CD14-positive monocyte (primary cell): Measurements from ENCODE around the gene INO80C. TPM values are rescaled to one million over a fixed set of nuclear protein-coding genes. Genes with fewer than 3 reads are reported as not detected.

Experiments
- DNase-seq, 3 donors: peaks; one replicate each; pipeline ENCODE4 v3.0.0-alpha.2; 2011 to 2022
- H2AFZ ChIP-seq: 2 replicates; pipeline ENCODE4 v1.6.0; 2012; ENCODE audit warnings: mild to moderate bottlenecking, low read depth, low read length, inconsistent platforms; ENCODE audit not compliant: insufficient read depth, poor library complexity, severe bottlenecking
- H3K27ac ChIP-seq, 2 donors: 1 replicate in 1 of 2; 2 replicates in 1 of 2; pipeline ENCODE4 v1.5.1; 2012 to 2013; ENCODE audit warnings: low read length in 2 of 2, control low read depth in 1 of 2, inconsistent platforms in 1 of 2, low read depth in 1 of 2, mild to moderate bottlenecking in 1 of 2
- H3K27me3 ChIP-seq, 2 donors: one replicate each; pipeline versions ENCODE4 v1.6.0 to v1.6.1; 2011 to 2013; ENCODE audit warnings: low read length in 2 of 2; ENCODE audit not compliant: control insufficient read depth in 2 of 2, insufficient read depth in 2 of 2
- H3K36me3 ChIP-seq, 2 donors: replicated peaks in 1 of 2; 1 replicate in 1 of 2; 2 replicates in 1 of 2; pipeline versions ENCODE4 v1.5.1 to v1.6.1; 2012 to 2013; ENCODE audit warnings: low read length in 2 of 2, control low read depth in 1 of 2, inconsistent platforms in 1 of 2, mild to moderate bottlenecking in 1 of 2; ENCODE audit not compliant: insufficient read depth in 2 of 2, control insufficient read depth in 1 of 2
- H3K4me1 ChIP-seq, 2 donors: 1 replicate in 1 of 2; 2 replicates in 1 of 2; pipeline versions ENCODE4 v1.5.1 to v1.6.1; 2012 to 2013; ENCODE audit warnings: low read length in 2 of 2, control low read depth in 1 of 2, inconsistent platforms in 1 of 2, mild to moderate bottlenecking in 1 of 2, moderate library complexity in 1 of 2; ENCODE audit not compliant: insufficient read depth in 2 of 2, control insufficient read depth in 1 of 2
- H3K4me2 ChIP-seq: replicated peaks from 2 replicates; pipeline ENCODE3; 2012; ENCODE audit warnings: low read length, moderate library complexity, mild to moderate bottlenecking; ENCODE audit not compliant: poor library complexity, severe bottlenecking; ENCODE audit errors: extremely low read depth
- H3K4me3 ChIP-seq, 3 experiments: fragments of 200-600 bp in 1 of 3; sonication (generic) in 1 of 3; replicated peaks in 1 of 3; 1 replicate in 2 of 3; 2 replicates in 1 of 3; pipeline ENCODE4 v1.5.1; 2011 to 2013; ENCODE audit warnings: low read length in 3 of 3, mild to moderate bottlenecking in 3 of 3, control low read depth in 2 of 3, low read depth in 2 of 3, inconsistent platforms in 1 of 3, moderate library complexity in 1 of 3
- H3K79me2 ChIP-seq: 2 replicates; pipeline ENCODE4 v1.6.0; 2012; ENCODE audit warnings: mild to moderate bottlenecking, control low read depth, inconsistent platforms, low read length, moderate library complexity; ENCODE audit not compliant: insufficient read depth
- H3K9ac ChIP-seq: 2 replicates; pipeline ENCODE4 v1.6.0; 2017; ENCODE audit warnings: low read length, mild to moderate bottlenecking; ENCODE audit not compliant: insufficient read depth, poor library complexity, severe bottlenecking
- H3K9me3 ChIP-seq, 2 donors: replicated peaks in 1 of 2; 1 replicate in 1 of 2; 2 replicates in 1 of 2; pipeline versions ENCODE4 v1.5.1 to v1.6.1; 2012 to 2013; ENCODE audit warnings: low read length in 2 of 2, control low read depth in 1 of 2; ENCODE audit not compliant: control insufficient read depth in 1 of 2, insufficient read depth in 1 of 2
- H4K20me1 ChIP-seq: 2 replicates; pipeline ENCODE4 v1.6.0; 2012; ENCODE audit warnings: mild to moderate bottlenecking, low read length, control low read depth, moderate library complexity; ENCODE audit not compliant: insufficient read depth
- H3K27ac Mint-ChIP-seq, 7 donors: one replicate each; pipeline ENCODE4 v1.8.0; 2020; ENCODE audit warnings: mild to moderate bottlenecking in 7 of 7, mixed read lengths in 7 of 7, moderate library complexity in 6 of 7, inconsistent platforms in 2 of 7
- H3K27me3 Mint-ChIP-seq, 3 donors: one replicate each; pipeline ENCODE4 v1.8.0; 2021 to 2022; ENCODE audit warnings: low read depth in 3 of 3, mild to moderate bottlenecking in 3 of 3, mixed read lengths in 3 of 3, moderate library complexity in 3 of 3, inconsistent platforms in 1 of 3
- H3K36me3 Mint-ChIP-seq, 2 donors: one replicate each; pipeline ENCODE4 v1.8.0; 2020; ENCODE audit warnings: mixed read lengths in 2 of 2, inconsistent platforms in 1 of 2, mild to moderate bottlenecking in 1 of 2
- H3K4me1 Mint-ChIP-seq: one replicate; pipeline ENCODE4 v1.8.0; 2020; ENCODE audit warnings: mild to moderate bottlenecking, mixed read lengths
- H3K4me3 Mint-ChIP-seq, 2 donors: one replicate each; pipeline ENCODE4 v1.8.0; 2020; ENCODE audit warnings: mild to moderate bottlenecking in 2 of 2, mixed read lengths in 2 of 2, moderate library complexity in 1 of 2
- H3K9me3 Mint-ChIP-seq, 7 donors: one replicate each; pipeline ENCODE4 v1.8.0; 2020 to 2022; ENCODE audit warnings: mixed read lengths in 7 of 7, mild to moderate bottlenecking in 6 of 7, moderate library complexity in 6 of 7, inconsistent platforms in 2 of 7
- WGBS: methylation state at CpG from one replicate; pipeline ENCODE4 v1.1.5; 2013; ENCODE audit warnings: missing lambda C conversion rate; ENCODE audit not compliant: insufficient coverage; 5-methylcytosine and 5-hydroxymethylcytosine counted together
- intact Hi-C, 2 donors: fragments of 100-400 bp; cut with micrococcal nuclease; formaldehyde crosslinking; loops; one replicate each; pipeline versions ENCODE4 v1.15.0 to v1.15.1; 2023
- polyA plus RNA-seq, 3 donors: library from polyadenylated mRNA; depleted of rRNA in 1 of 3; unstranded in 2 of 3; stranded (reverse) in 1 of 3; fragments of 300-500 nt in 2 of 3; fragments of >200 nt in 1 of 3; fragmentation: Illumina TruSeq in 2 of 3; gene quantifications; 1 replicate in 2 of 3; 2 replicates in 1 of 3; pipeline ENCODE4 v1.2.3, GENCODE V29; 2012 to 2021
- TF ChIP-seq, protein P1 (sequence below): fragments of 200-600 bp; IDR thresholded peaks from one replicate; pipeline ENCODE4 v1.8.0; 2022; ENCODE audit warnings: antibody characterized with exemption, mild to moderate bottlenecking

The INO80C gene
- polyA plus RNA-seq, 3 donors = 17.7 to 27.9 (median 22.3) TPM

DNA sequence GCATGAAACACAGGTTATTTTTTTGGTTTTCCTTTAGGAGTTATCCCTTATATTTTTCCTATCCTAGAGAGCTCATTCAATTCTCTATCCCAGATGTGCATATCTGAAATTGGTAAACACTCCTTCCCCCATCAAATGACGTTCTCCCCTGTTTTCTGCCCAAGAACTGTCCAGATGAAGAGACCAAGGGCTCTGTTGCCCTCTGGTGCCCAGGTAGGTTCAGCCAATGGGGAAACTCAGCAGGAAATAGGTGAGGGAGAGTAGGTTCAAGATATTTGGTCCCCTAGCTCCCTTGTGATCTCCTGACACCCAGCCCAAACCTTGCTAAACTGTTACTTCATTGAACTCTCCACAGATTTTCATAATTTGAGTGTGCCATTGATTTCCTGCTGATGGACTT is 14.1 kb upstream of the INO80C start:
- no peaks in the 10 kb centered on the region for H4K20me1 ChIP-seq
- H3K4me2 ChIP-seq = no peak overlapping the region
- Mint-ChIP-seq H3K9me3 (no peaks in the 10 kb centered on the region), H3K27ac (no peak overlapping the region), H3K27me3 (peaks cover 0 to 8% (median 0%) of the 10 kb centered on the region in 3 donors), H3K36me3 (no peaks in the 10 kb centered on the region), H3K4me3 (no peak overlapping the region), H3K4me1 (peaks cover 5% of the 10 kb centered on the region)
- no peak overlapping the region for H2AFZ ChIP-seq
- intact Hi-C loops = no loop called here
- no peak for DNase-seq
- H3K27ac ChIP-seq = no peak overlapping the region
- no peaks in the 10 kb centered on the region for H3K79me2 ChIP-seq
- no peak overlapping the region for H3K9ac ChIP-seq
- TF ChIP-seq, protein P1, sequence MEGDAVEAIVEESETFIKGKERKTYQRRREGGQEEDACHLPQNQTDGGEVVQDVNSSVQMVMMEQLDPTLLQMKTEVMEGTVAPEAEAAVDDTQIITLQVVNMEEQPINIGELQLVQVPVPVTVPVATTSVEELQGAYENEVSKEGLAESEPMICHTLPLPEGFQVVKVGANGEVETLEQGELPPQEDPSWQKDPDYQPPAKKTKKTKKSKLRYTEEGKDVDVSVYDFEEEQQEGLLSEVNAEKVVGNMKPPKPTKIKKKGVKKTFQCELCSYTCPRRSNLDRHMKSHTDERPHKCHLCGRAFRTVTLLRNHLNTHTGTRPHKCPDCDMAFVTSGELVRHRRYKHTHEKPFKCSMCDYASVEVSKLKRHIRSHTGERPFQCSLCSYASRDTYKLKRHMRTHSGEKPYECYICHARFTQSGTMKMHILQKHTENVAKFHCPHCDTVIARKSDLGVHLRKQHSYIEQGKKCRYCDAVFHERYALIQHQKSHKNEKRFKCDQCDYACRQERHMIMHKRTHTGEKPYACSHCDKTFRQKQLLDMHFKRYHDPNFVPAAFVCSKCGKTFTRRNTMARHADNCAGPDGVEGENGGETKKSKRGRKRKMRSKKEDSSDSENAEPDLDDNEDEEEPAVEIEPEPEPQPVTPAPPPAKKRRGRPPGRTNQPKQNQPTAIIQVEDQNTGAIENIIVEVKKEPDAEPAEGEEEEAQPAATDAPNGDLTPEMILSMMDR = no peak
- no peaks in the 10 kb centered on the region for H3K27me3 ChIP-seq
- WGBS = no CpG with 5 or more reads among the region's 1 CpG
- H3K36me3 ChIP-seq = no peaks in the 10 kb centered on the region
- H3K4me3 ChIP-seq = no peak overlapping the region
- H3K4me1 ChIP-seq = peaks cover 8 to 10% of the 10 kb centered on the region in 2 donors
- H3K9me3 ChIP-seq = no peaks in the 10 kb centered on the region

DNA sequence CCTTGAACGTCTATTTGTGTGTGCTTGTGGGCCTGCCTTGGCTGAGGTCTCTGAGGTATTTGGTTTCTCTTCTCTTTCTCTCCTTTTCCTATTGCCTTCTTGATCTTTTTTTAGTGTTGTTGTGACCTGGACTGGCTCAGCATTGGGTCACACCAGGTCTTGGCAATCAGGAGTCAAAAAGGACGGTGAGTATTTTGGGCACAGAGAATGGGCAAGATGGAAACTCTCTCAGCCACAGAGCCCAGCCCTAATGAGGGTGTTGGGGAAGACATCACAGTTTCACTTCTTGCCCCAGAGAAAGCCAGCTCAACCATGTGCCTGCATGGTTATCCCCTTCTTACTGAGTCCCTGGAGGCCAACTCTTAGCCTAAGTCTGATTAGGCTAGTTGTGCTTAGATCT is 13.7 kb upstream of the INO80C start:
- Mint-ChIP-seq H3K9me3 (no peaks in the 10 kb centered on the region), H3K4me1 (peaks cover 3% of the 10 kb centered on the region), H3K36me3 (no peaks in the 10 kb centered on the region), H3K4me3 (no peak overlapping the region), H3K27me3 (peaks cover 0 to 8% (median 0%) of the 10 kb centered on the region in 3 donors), H3K27ac (no peak overlapping the region)
- no peaks in the 10 kb centered on the region for H3K27me3 ChIP-seq
- intact Hi-C loops = no loop called here
- H3K4me2 ChIP-seq = no peak overlapping the region
- H3K4me1 ChIP-seq = peaks cover 8 to 10% of the 10 kb centered on the region in 2 donors
- no peaks in the 10 kb centered on the region for H3K36me3 ChIP-seq
- no peaks in the 10 kb centered on the region for H3K79me2 ChIP-seq
- no CpG with 5 or more reads among the region's 2 CpGs for WGBS
- DNase-seq = no peak
- no peak overlapping the region for H3K27ac ChIP-seq
- H2AFZ ChIP-seq = no peak overlapping the region
- H3K4me3 ChIP-seq = no peak overlapping the region
- TF ChIP-seq, protein P1 = no peak
- no peaks in the 10 kb centered on the region for H3K9me3 ChIP-seq
- H3K9ac ChIP-seq = no peak overlapping the region
- H4K20me1 ChIP-seq = no peaks in the 10 kb centered on the region
